KMS-11 (cell line): ENCODE measurements around the gene RELN.

ENCODE experiments used
- H2AFZ ChIP-seq: fragments of 200-600 bp; sonication (generic); 2 replicates; pipeline ENCODE4 v1.6.1; 2016; ENCODE audit warnings: antibody characterized with exemption, mixed run types, low read depth
- H3K27ac ChIP-seq: fragments of 200-600 bp; sonication (generic); 2 replicates; pipeline ENCODE4 v1.6.1; 2016; ENCODE audit warnings: mild to moderate bottlenecking, mixed run types
- H3K27me3 ChIP-seq: fragments of 200-600 bp; sonication (generic); 2 replicates; pipeline ENCODE4 v1.6.1; 2017; ENCODE audit warnings: mild to moderate bottlenecking, low read depth, mixed run types, moderate library complexity; ENCODE audit not compliant: insufficient read depth
- H3K36me3 ChIP-seq: fragments of 200-600 bp; sonication (generic); 2 replicates; pipeline ENCODE4 v1.6.1; 2017; ENCODE audit warnings: mild to moderate bottlenecking, mixed run types; ENCODE audit not compliant: insufficient read depth
- H3K4me1 ChIP-seq: fragments of 200-600 bp; sonication (generic); 2 replicates; pipeline ENCODE4 v1.6.1; 2016; ENCODE audit warnings: mild to moderate bottlenecking, low read depth, mixed run types; ENCODE audit not compliant: poor library complexity, severe bottlenecking
- H3K4me2 ChIP-seq: fragments of 200-600 bp; sonication (generic); 2 replicates; pipeline ENCODE4 v1.7.0; 2016; ENCODE audit warnings: mild to moderate bottlenecking, mixed run types
- H3K4me3 ChIP-seq: fragments of 200-600 bp; sonication (generic); IDR thresholded peaks from 2 replicates; pipeline ENCODE4 v1.6.1; 2017; ENCODE audit warnings: low read depth, low read length, mixed read lengths; ENCODE audit not compliant: insufficient read depth
- H3K79me2 ChIP-seq: fragments of 200-600 bp; sonication (generic); 2 replicates; pipeline ENCODE4 v1.6.1; 2016; ENCODE audit warnings: low read depth, mixed run types; ENCODE audit not compliant: insufficient read depth
- H3K9ac ChIP-seq: fragments of 200-600 bp; sonication (generic); 2 replicates; pipeline ENCODE4 v1.6.1; 2016; ENCODE audit warnings: mild to moderate bottlenecking, mixed run types
- H4K20me1 ChIP-seq: fragments of 200-600 bp; sonication (generic); 2 replicates; pipeline ENCODE4 v1.6.1; 2016; ENCODE audit warnings: mild to moderate bottlenecking, mixed run types; ENCODE audit not compliant: insufficient read depth
- CTCF ChIP-seq: fragments of 200-600 bp; sonication (generic); conservative IDR thresholded peaks from 2 replicates; pipeline ENCODE4 v1.6.1; 2017; ENCODE audit warnings: low read depth, mild to moderate bottlenecking, antibody characterized with exemption, low read length, moderate library complexity, mixed read lengths

RELN gene

DNA sequence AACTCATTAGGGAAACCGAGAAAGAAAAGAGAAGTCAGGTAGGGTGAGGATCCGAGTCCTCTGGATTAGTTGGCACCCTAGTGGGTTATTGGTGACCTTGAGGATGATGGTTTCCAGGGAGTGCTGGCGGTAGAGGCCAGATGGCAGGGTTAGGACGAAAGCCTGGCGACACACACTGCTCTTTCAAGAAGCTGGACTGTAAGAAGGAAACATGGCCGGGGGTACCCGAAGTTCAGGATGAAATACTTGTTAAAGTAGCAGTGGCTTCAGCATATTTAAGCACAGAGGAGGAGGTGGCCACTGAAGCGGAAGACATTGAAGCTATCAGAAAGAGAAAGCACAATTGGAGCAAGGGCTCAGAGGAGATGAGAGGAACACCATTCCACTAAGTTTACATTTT, 224.6 kb downstream of the RELN start:
- Histone ChIP-seq H2AFZ (no peak overlapping the region), H3K4me3 (no peak overlapping the region), H4K20me1 (no peaks in the 10 kb centered on the region), H3K4me2 (no peak overlapping the region), H3K9ac (no peak overlapping the region), H3K79me2 (no peaks in the 10 kb centered on the region), H3K27ac (no peak overlapping the region), H3K4me1 (peaks cover 47% of the 10 kb centered on the region), H3K27me3 (no peaks in the 10 kb centered on the region), H3K36me3 (no peaks in the 10 kb centered on the region)
- no peak for TF ChIP-seq CTCF

- no peaks in the 10 kb centered on the region for H3K79me2 ChIP-seq
- H3K9ac ChIP-seq, result no peak overlapping the region
- TF ChIP-seq CTCF, result no peak
- no peaks in the 10 kb centered on the region for H3K36me3 ChIP-seq
- H3K27ac ChIP-seq, result no peak overlapping the region
- H3K4me1 ChIP-seq, result peaks cover 27% of the 10 kb centered on the region
- H3K27me3 ChIP-seq, result no peaks in the 10 kb centered on the region
- no peak overlapping the region for H2AFZ ChIP-seq
- no peak overlapping the region for H3K4me2 ChIP-seq
- no peaks in the 10 kb centered on the region for H4K20me1 ChIP-seq
- no peak overlapping the region for H3K4me3 ChIP-seq
Measured at GRCh38 chr7:103762877-103763276, 226.6 kb downstream of the RELN start.

DNA sequence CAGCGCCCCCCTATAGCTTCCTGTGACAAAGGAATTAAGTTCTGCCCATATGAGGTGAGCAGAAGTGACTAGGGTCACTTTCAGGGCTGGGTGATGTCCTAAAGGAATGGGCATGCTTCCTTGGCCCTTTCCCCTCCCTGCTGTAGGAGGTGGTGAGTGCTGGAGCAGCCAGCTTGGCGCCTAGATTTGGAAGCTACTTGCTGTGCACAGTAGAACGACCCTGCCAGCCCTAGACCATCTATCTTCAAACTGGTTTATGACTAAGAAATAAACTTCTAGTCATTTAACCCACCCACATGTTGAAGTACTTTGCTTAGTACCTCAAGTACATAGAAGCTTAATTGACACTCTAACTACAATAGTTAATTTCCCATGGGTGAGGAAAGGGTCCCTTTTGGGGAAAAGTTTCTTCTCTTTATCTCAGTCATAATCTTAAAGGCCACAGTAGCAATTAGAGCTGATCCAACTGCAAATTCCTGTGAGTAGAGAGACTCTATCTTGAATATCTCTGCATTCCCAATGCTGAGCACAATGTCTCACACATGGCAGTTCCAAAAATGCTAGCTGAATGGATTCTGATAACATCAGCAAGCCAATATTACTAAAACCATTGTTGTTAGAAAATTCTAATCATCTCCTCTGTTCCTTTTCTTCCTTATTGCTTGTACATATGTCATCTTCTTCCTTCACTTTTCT, 227.2 kb downstream of the RELN start:
- Histone ChIP-seq H3K27ac (no peak overlapping the region), H3K4me2 (no peak overlapping the region), H2AFZ (no peak overlapping the region), H3K9ac (no peak overlapping the region), H4K20me1 (no peaks in the 10 kb centered on the region), H3K27me3 (no peaks in the 10 kb centered on the region), H3K4me1 (peaks cover 20% of the 10 kb centered on the region), H3K36me3 (no peaks in the 10 kb centered on the region), H3K4me3 (no peak overlapping the region), H3K79me2 (no peaks in the 10 kb centered on the region)
- no peak for TF ChIP-seq CTCF

- no peak overlapping the region for H3K4me2 ChIP-seq
- H3K36me3 ChIP-seq, result no peaks in the 10 kb centered on the region
- no peaks in the 10 kb centered on the region for H3K4me1 ChIP-seq
- H3K27ac ChIP-seq, result no peak overlapping the region
- no peaks in the 10 kb centered on the region for H4K20me1 ChIP-seq
- H3K9ac ChIP-seq, result no peak overlapping the region
- H3K79me2 ChIP-seq, result no peaks in the 10 kb centered on the region
- no peak for TF ChIP-seq CTCF
- no peak overlapping the region for H3K4me3 ChIP-seq
- no peak overlapping the region for H2AFZ ChIP-seq
- H3K27me3 ChIP-seq, result no peaks in the 10 kb centered on the region
Measured at GRCh38 chr7:103752995-103753394, 236.5 kb downstream of the RELN start.
